Measurements from ENCODE around the gene GINS1.

DNA sequence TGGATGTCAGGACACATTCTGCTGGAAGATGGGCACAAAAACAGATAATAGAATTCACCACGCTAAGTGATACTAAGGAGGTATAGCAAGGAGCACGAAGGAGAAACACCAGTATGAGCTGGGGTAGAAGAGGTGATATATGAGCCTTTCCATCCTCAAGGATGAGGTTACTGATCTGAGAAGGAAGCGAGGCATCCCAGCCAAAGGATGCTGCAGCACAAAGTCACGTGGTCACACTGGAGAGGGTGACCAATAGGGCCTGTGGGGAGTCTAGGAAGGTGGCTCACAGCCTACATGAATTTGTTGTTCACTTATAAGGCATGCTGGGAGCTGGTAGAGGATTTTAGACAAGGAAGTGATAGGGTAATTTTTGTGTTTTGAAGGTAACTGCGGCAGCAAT, 1.4 kb downstream of the GINS1 start:
- TF ChIP-seq CTCF (IDR thresholded peaks at IDR 0.05; ENCODE audit: borderline replicate concordance, extremely low read depth, low read length, poor library complexity, severe bottlenecking) (no peak), EZH2 (IDR thresholded peaks at IDR 0.05; ENCODE audit: borderline replicate concordance, low read depth, low read length, severe bottlenecking) (no peak)

Measured in DND-41 (cell line).